ENCODE measurements around the gene KMT2E. TPM values are rescaled to one million over a fixed set of nuclear protein-coding genes. Genes with fewer than 3 reads are reported as not detected.

The KMT2E gene
- total RNA-seq, 1 experiment from 2014 or later, result 38.2 TPM

DNA sequence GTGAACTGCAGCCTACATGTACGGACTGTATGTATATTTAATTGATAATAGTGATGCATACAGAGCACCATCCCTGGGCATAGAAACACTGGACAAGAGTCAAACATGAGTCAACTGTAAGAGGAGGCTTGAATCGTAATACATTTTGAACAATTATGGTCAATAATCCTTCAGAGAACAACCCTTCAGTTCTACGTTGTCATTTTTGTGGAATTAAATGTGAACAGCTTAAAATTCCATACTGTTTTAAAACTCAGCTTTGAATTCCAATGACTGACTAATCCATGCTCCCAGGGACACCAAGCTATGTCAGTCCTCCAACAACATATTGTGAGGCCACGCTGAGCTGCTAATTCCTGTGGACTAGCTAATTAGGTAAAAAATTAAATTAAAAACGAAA is 41.5 kb upstream of the KMT2E start:
- no peak overlapping the region for H2BK120ac ChIP-seq (ENCODE audit: low read depth, low read length, poor library complexity, severe bottlenecking)
- no peak overlapping the region for H3K4ac ChIP-seq (ENCODE audit: low read depth, low read length)
- no peak overlapping the region for H3K14ac ChIP-seq (ENCODE audit: insufficient read depth, low read length)
- H3K9me3 ChIP-seq (ENCODE audit: control insufficient read depth, low read depth, low read length), result no peaks in the 10 kb centered on the region
- H3K4me1 ChIP-seq (ENCODE audit: insufficient read depth, low read length), result no peaks in the 10 kb centered on the region
- DNase-seq, result no peak
- H4K5ac ChIP-seq (ENCODE audit: insufficient read length, low read depth, low read length), result no peak overlapping the region
- no peak overlapping the region for H2AK5ac ChIP-seq (ENCODE audit: insufficient read length, low read length)
- no peak overlapping the region for H2BK15ac ChIP-seq (ENCODE audit: low read depth, low read length)
- WGBS (ENCODE audit: extremely low coverage, insufficient read length, low lambda C conversion rate), result no CpG with 5 or more reads among the region's 5 CpGs
- no peak overlapping the region for H3T11ph ChIP-seq (ENCODE audit: low read length)
- H3K23me2 ChIP-seq (ENCODE audit: insufficient read length, low read depth, low read length, poor library complexity, severe bottlenecking), result no peaks in the 10 kb centered on the region
- H3K56ac ChIP-seq (ENCODE audit: insufficient read length, low read depth, low read length), result no peak overlapping the region
- H3K4me2 ChIP-seq (ENCODE audit: insufficient read depth, insufficient read length, low read length), result no peak overlapping the region
- TF ChIP-seq CTCF (conservative IDR thresholded peaks at IDR 0.05), result no peak
- H2BK12ac ChIP-seq (ENCODE audit: insufficient read length, low read depth, low read length), result no peak overlapping the region
- no peak overlapping the region for H3K27ac ChIP-seq (ENCODE audit: insufficient read length, low read depth, low read length)
- no peak overlapping the region for H2BK5ac ChIP-seq (ENCODE audit: insufficient read length, low read length)
- peaks cover 0 to 7% of the 10 kb centered on the region in 2 experiments; a peak in 2 of 4 replicates for H3K4me1 Mint-ChIP-seq
- H4K8ac ChIP-seq (replicated peaks; ENCODE audit: insufficient read length, low read depth, low read length), result no peak overlapping the region
- H3K79me1 ChIP-seq (ENCODE audit: insufficient read depth, low read depth, low read length, poor library complexity, severe bottlenecking), result no peaks in the 10 kb centered on the region
- H3K36me3 Mint-ChIP-seq (ENCODE audit: insufficient read depth in 1 of 3, low read depth in 3 of 3), result no peaks in the 10 kb centered on the region
- no peaks in the 10 kb centered on the region for H4K20me1 ChIP-seq (ENCODE audit: control insufficient read depth, insufficient read depth, insufficient read length)
- H3K9me3 Mint-ChIP-seq, result no peaks in the 10 kb centered on the region
- H3K27me3 ChIP-seq (ENCODE audit: insufficient read depth, low read length), result no peaks in the 10 kb centered on the region
- H2BK20ac ChIP-seq (ENCODE audit: low read depth, low read length, poor library complexity, severe bottlenecking), result no peak overlapping the region
- no peaks in the 10 kb centered on the region for H3K79me2 ChIP-seq (ENCODE audit: insufficient read depth, low read length)
- no peak overlapping the region for H3K4me3 Mint-ChIP-seq
- H3K27me3 Mint-ChIP-seq (ENCODE audit: low read depth), result no peaks in the 10 kb centered on the region
- H3K27ac Mint-ChIP-seq, result peak overlapping the region in 1 of 3 experiments; percentile 48; a peak in 1 of 7 replicates
- no peak overlapping the region for H3K18ac ChIP-seq (ENCODE audit: insufficient read length, low read depth, low read length)
- H4K91ac ChIP-seq (ENCODE audit: insufficient read length, low read depth, low read length), result no peak overlapping the region
- H3K9ac ChIP-seq (ENCODE audit: extremely low read depth, insufficient read length, low read length), result no peak overlapping the region
- H3K23ac ChIP-seq (ENCODE audit: insufficient read length, low read depth, low read length), result no peak overlapping the region
- no peak overlapping the region for H2AFZ ChIP-seq (ENCODE audit: low read length)
